Measurements from ENCODE around the gene FLVCR2. TPM values are rescaled to one million over a fixed set of nuclear protein-coding genes. Genes with fewer than 3 reads are reported as not detected.

FLVCR2 gene
- total RNA-seq, 2 experiments from 2014 or later = 0.50 to 4.4 TPM

DNA sequence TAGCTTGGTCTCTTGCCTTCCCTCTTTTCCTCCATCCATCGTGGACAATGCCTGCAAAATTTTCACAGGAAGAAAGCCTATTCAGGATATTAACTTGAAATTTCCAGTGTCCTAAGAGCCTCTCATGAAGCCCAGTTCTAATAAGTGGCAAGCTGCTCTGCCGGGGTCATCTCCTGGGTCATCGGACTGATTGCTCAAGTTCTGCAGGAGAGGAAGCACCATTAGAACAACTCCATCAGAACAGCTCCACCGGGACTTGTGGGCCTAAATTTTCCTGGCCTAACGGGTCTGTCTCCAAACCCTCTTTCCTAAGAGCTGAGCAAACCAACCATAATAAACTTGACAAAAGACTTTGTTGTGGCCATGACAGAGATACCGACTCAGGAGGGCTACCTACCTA lies 68.3 kb downstream of the FLVCR2 start:
- TF ChIP-seq, protein P1, sequence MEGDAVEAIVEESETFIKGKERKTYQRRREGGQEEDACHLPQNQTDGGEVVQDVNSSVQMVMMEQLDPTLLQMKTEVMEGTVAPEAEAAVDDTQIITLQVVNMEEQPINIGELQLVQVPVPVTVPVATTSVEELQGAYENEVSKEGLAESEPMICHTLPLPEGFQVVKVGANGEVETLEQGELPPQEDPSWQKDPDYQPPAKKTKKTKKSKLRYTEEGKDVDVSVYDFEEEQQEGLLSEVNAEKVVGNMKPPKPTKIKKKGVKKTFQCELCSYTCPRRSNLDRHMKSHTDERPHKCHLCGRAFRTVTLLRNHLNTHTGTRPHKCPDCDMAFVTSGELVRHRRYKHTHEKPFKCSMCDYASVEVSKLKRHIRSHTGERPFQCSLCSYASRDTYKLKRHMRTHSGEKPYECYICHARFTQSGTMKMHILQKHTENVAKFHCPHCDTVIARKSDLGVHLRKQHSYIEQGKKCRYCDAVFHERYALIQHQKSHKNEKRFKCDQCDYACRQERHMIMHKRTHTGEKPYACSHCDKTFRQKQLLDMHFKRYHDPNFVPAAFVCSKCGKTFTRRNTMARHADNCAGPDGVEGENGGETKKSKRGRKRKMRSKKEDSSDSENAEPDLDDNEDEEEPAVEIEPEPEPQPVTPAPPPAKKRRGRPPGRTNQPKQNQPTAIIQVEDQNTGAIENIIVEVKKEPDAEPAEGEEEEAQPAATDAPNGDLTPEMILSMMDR (IDR thresholded peaks at IDR 0.05) = no peak
- DNase-seq = no peak
- no peak for ATAC-seq
- peaks cover 21% of the 10 kb centered on the region for H3K36me3 Mint-ChIP-seq (ENCODE audit: low read depth)
- no peaks in the 10 kb centered on the region for H3K27me3 Mint-ChIP-seq
- H3K4me3 Mint-ChIP-seq = no peak overlapping the region
- H3K9me3 Mint-ChIP-seq = no peaks in the 10 kb centered on the region
- CTCF ChIA-PET = interaction anchor here (1.2 to 1.7 kb wide), 3 partner anchors 9 to 158 kb away, joined by 4 to 6 read pairs (median 6); no protein-coding TSS in a partner anchor
- POLR2A ChIA-PET = interaction anchor here (0.8 to 1.2 kb wide), 2 partner anchors 31 to 126 kb away, joined by 3 to 4 read pairs; no protein-coding TSS in a partner anchor
- H3K4me1 Mint-ChIP-seq (ENCODE audit: low read depth) = no peaks in the 10 kb centered on the region
- no peak overlapping the region for H3K27ac Mint-ChIP-seq
- intact Hi-C loops (cut with micrococcal nuclease) = no loop called here

DNA sequence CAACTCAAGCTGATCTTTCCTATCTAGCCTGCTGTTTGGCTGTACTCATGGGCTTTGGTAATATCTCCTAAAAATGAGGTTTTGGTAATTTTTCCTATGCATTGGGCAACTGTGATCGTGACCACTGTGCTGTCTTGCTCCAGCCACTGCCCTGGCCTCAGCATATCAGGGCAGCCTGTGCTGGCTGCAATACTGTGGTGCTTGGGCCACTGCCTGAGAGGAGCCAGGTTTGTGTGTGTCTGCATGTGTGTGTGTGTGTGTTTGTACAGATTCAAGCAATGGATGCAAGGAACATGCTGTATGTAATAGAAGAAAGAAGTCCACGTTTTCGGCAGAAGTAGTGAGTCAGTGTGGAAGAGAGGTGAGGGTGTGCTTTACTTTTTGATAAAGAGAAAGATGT lies 69.2 kb downstream of the FLVCR2 start:
- DNase-seq (no peak), ATAC-seq (no peak)
- H3K9me3 Mint-ChIP-seq = no peaks in the 10 kb centered on the region
- peaks cover 21% of the 10 kb centered on the region for H3K36me3 Mint-ChIP-seq (ENCODE audit: low read depth)
- intact Hi-C loops (cut with micrococcal nuclease) = no loop called here
- no peak overlapping the region for H3K4me3 Mint-ChIP-seq
- ChIA-PET POLR2A (no interaction called here), CTCF (interaction anchor here (1.7 kb wide), 2 partner anchors 8 to 71 kb away, joined by 6 read pairs; no protein-coding TSS in a partner anchor)
- no peaks in the 10 kb centered on the region for H3K4me1 Mint-ChIP-seq (ENCODE audit: low read depth)
- TF ChIP-seq, protein P1 (IDR thresholded peaks at IDR 0.05) = no peak
- no peak overlapping the region for H3K27ac Mint-ChIP-seq
- H3K27me3 Mint-ChIP-seq = no peaks in the 10 kb centered on the region

DNA sequence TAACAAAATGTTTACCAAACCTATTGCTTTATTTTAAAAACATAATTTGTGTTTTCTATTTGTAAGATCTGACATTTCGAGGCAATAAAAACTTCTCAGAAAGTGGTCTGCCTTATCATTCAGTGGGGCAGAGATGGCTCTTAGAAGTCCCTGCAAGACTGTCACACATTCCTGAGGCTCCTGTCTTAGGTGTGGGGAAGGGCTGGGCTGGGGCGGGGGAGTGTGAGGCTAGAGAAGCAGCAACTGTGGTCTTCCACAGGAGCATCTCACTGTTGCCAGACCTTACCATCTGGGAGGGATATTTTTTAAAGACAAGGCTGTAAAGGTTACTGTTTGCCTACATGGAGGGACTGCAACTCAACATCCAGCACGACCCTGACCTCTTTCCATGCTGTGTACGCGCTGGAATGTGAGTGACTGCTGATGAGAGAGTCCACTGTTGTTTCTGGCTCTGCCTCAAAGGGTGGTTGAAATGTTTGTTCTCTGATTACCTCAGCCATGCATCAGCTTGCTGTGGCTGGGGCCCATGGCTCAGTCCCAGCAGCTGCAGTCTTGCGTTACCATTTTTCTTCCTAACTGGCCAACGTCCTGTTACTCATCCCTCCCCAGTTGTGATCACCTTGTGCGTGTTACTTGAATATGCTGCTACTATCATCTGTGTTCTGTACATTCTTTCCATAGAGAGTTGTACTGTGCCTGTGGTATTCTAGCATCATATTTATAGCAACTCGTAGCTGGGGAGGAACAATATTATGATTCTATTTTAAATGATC lies 69.8 kb downstream of the FLVCR2 start:
- H3K27me3 Mint-ChIP-seq = no peaks in the 10 kb centered on the region
- intact Hi-C loops (cut with micrococcal nuclease) = no loop called here
- no peak for ATAC-seq
- H3K4me1 Mint-ChIP-seq (ENCODE audit: low read depth) = no peaks in the 10 kb centered on the region
- DNase-seq = no peak
- H3K36me3 Mint-ChIP-seq (ENCODE audit: low read depth) = peaks cover 23% of the 10 kb centered on the region
- CTCF ChIA-PET = no interaction called here
- no peak overlapping the region for H3K27ac Mint-ChIP-seq
- POLR2A ChIA-PET = no interaction called here
- TF ChIP-seq, protein P1 (IDR thresholded peaks at IDR 0.05) = no peak
- no peaks in the 10 kb centered on the region for H3K9me3 Mint-ChIP-seq
- no peak overlapping the region for H3K4me3 Mint-ChIP-seq

DNA sequence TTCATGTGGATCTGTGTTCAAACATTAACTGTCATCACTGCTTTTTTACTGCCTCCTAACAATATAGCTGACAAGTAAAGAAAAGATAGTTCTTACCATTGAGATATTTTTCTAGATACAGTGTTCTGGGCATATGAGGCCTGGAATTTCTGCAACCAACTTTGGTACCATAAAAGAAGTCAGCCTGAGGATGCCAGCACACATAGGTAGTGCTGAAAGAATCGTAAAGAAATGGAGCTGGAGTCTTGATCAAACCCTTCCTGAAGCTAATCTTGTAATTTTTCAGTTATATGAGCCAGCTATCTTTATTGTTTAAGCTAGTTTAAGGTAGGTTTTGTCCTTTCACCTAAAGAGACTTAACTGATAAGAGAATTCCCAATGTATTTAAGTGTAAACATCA lies 70.9 kb downstream of the FLVCR2 start:
- H3K4me1 Mint-ChIP-seq (ENCODE audit: low read depth) = peaks cover 2% of the 10 kb centered on the region
- H3K36me3 Mint-ChIP-seq (ENCODE audit: low read depth) = peaks cover 25% of the 10 kb centered on the region
- H3K27me3 Mint-ChIP-seq = no peaks in the 10 kb centered on the region
- H3K4me3 Mint-ChIP-seq = no peak overlapping the region
- intact Hi-C loops (cut with micrococcal nuclease) = no loop called here
- no peak overlapping the region for H3K27ac Mint-ChIP-seq
- POLR2A ChIA-PET = no interaction called here
- DNase-seq (no peak), ATAC-seq (no peak)
- H3K9me3 Mint-ChIP-seq = no peaks in the 10 kb centered on the region
- CTCF ChIA-PET = interaction anchor here (0.6 to 13.1 kb wide), 5 partner anchors 38 to 160 kb away, joined by 3 to 281 read pairs (median 3); partner anchors contain the start of gene FLVCR2
- TF ChIP-seq, protein P1 (IDR thresholded peaks at IDR 0.05) = no peak

DNA sequence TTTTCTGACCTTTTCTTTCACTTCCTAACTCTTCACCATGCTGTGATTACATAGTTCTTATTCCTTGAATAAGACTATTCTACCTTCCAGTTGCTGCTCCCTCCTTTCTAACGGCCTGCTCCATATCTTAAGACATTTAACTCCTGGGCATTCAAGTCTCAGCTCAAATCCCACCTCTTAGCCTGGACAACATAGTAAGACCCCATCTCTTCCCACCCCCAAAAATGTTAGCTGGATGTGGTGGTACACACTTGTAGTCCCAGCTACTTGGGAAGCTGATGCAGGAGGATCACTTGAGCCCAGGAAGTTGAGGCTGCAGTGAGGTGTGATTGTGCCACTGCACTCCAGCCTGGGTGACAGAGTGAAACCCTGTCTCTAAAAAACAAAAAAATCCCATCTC lies 71.4 kb downstream of the FLVCR2 start:
- Mint-ChIP-seq H3K9me3 (no peaks in the 10 kb centered on the region), H3K4me3 (no peak overlapping the region), H3K4me1 (ENCODE audit: low read depth) (peaks cover 2% of the 10 kb centered on the region), H3K36me3 (ENCODE audit: low read depth) (peaks cover 25% of the 10 kb centered on the region), H3K27ac (no peak overlapping the region), H3K27me3 (no peaks in the 10 kb centered on the region)
- POLR2A ChIA-PET = interaction anchor here (1.6 kb wide), 1 partner anchor 70 kb away, joined by 3 read pairs; no protein-coding TSS in a partner anchor
- intact Hi-C loops (cut with micrococcal nuclease) = loop anchor here (5.0 to 10.0 kb wide), 2 partner anchors 155 to 342 kb away; no protein-coding TSS in a partner anchor
- TF ChIP-seq, protein P1 (IDR thresholded peaks at IDR 0.05) = no peak
- CTCF ChIA-PET = interaction anchor here (0.6 to 13.1 kb wide), 5 partner anchors 39 to 161 kb away, joined by 3 to 281 read pairs (median 3); partner anchors contain the start of gene FLVCR2
- DNase-seq = no peak
- ATAC-seq = no peak
